ENCODE data around the gene AP1G1. TPM values are rescaled to one million over a fixed set of nuclear protein-coding genes. Genes with fewer than 3 reads are reported as not detected.

Gene AP1G1
- total RNA-seq, 2 experiments from 2014 or later = 53.9 to 57.4 TPM

- intact Hi-C loops (cut with micrococcal nuclease) = no loop called here
- no peak for TF ChIP-seq CTCF (IDR thresholded peaks at IDR 0.05)
- no peak overlapping the region for H3K27ac Mint-ChIP-seq
- no peak overlapping the region for H3K4me3 Mint-ChIP-seq
- no peak for ATAC-seq
- no peaks in the 10 kb centered on the region for H3K27me3 Mint-ChIP-seq
- DNase-seq = no peak
- H3K36me3 Mint-ChIP-seq (ENCODE audit: low read depth) = peaks cover 24% of the 10 kb centered on the region
- ChIA-PET POLR2A (interaction anchor here (0.6 to 2.2 kb wide), 5 partner anchors 13 to 50 kb away, joined by 3 to 8 read pairs (median 4); partner anchors contain the start of gene IST1), CTCF (interaction anchor here (1.1 to 3.2 kb wide), 3 partner anchors 29 to 353 kb away, joined by 3 to 11 read pairs (median 3); no protein-coding TSS in a partner anchor)
- H3K4me1 Mint-ChIP-seq (ENCODE audit: low read depth) = peaks cover 58% of the 10 kb centered on the region
- no peaks in the 10 kb centered on the region for H3K9me3 Mint-ChIP-seq
These were observed 43.9 kb upstream of the AP1G1 start for GRCh38 chr16:71852561-71852960.

- ATAC-seq (no peak), DNase-seq (no peak)
These were observed 43.5 kb upstream of the AP1G1 start for GRCh38 chr16:71852158-71852557.

GRCh38 chr16:71851746-71852145 is 43.1 kb upstream of the AP1G1 start:
- Mint-ChIP-seq H3K27ac (no peak overlapping the region), H3K27me3 (no peaks in the 10 kb centered on the region), H3K4me3 (no peak overlapping the region), H3K9me3 (no peaks in the 10 kb centered on the region), H3K4me1 (ENCODE audit: low read depth) (peaks cover 63% of the 10 kb centered on the region), H3K36me3 (ENCODE audit: low read depth) (peaks cover 24% of the 10 kb centered on the region)
- CTCF ChIA-PET = interaction anchor here (1.1 to 3.2 kb wide), 2 partner anchors 31 to 352 kb away, joined by 3 to 11 read pairs; no protein-coding TSS in a partner anchor
- ATAC-seq (no peak), DNase-seq (no peak)
- intact Hi-C loops (cut with micrococcal nuclease) = no loop called here
- no peak for TF ChIP-seq CTCF (IDR thresholded peaks at IDR 0.05)
- POLR2A ChIA-PET = interaction anchor here (0.6 to 2.2 kb wide), 3 partner anchors 12 to 44 kb away, joined by 3 to 8 read pairs (median 4); partner anchors contain the start of gene IST1

More at GRCh38 chr16:71852158-71852557, 43.5 kb upstream of the AP1G1 start:
- TF ChIP-seq CTCF (IDR thresholded peaks at IDR 0.05) = no peak
- ChIA-PET POLR2A (interaction anchor here (0.6 to 2.2 kb wide), 4 partner anchors 13 to 50 kb away, joined by 3 to 8 read pairs (median 4); partner anchors contain the start of gene IST1), CTCF (interaction anchor here (1.1 to 3.2 kb wide), 3 partner anchors 29 to 353 kb away, joined by 3 to 11 read pairs (median 3); no protein-coding TSS in a partner anchor)
- Mint-ChIP-seq H3K36me3 (ENCODE audit: low read depth) (peaks cover 24% of the 10 kb centered on the region), H3K27ac (no peak overlapping the region), H3K9me3 (no peaks in the 10 kb centered on the region), H3K27me3 (no peaks in the 10 kb centered on the region), H3K4me3 (no peak overlapping the region), H3K4me1 (ENCODE audit: low read depth) (peaks cover 62% of the 10 kb centered on the region)
- intact Hi-C loops (cut with micrococcal nuclease) = no loop called here

- no peak for TF ChIP-seq CTCF (IDR thresholded peaks at IDR 0.05)
- Mint-ChIP-seq H3K4me3 (no peak overlapping the region), H3K27ac (no peak overlapping the region), H3K27me3 (no peaks in the 10 kb centered on the region), H3K36me3 (ENCODE audit: low read depth) (peaks cover 19% of the 10 kb centered on the region), H3K4me1 (ENCODE audit: low read depth) (peaks cover 39% of the 10 kb centered on the region), H3K9me3 (no peaks in the 10 kb centered on the region)
- ChIA-PET POLR2A (interaction anchor here (2.6 kb wide), 1 partner anchor 34 kb away, joined by 7 read pairs; no protein-coding TSS in a partner anchor), CTCF (interaction anchor here (1.3 kb wide), 1 partner anchor 34 kb away, joined by 8 read pairs; no protein-coding TSS in a partner anchor)
- intact Hi-C loops (cut with micrococcal nuclease) = loop anchor here (5.0 kb wide), 1 partner anchor 34 kb away; the partner anchor contains the start of gene ZNF821
- ATAC-seq = no peak
- DNase-seq = no peak
These were observed 40.0 kb upstream of the AP1G1 start for GRCh38 chr16:71848622-71849021.

GRCh38 chr16:71847096-71847495 is 38.5 kb upstream of the AP1G1 start:
- no peaks in the 10 kb centered on the region for H3K9me3 Mint-ChIP-seq
- POLR2A ChIA-PET = interaction anchor here (0.8 to 3.2 kb wide), 6 partner anchors 16 to 39 kb away, joined by 3 to 18 read pairs (median 3); partner anchors contain the start of gene AP1G1
- peaks cover 19% of the 10 kb centered on the region for H3K36me3 Mint-ChIP-seq (ENCODE audit: low read depth)
- no peaks in the 10 kb centered on the region for H3K27me3 Mint-ChIP-seq
- intact Hi-C loops (cut with micrococcal nuclease) = loop anchor here (5.0 kb wide), 1 partner anchor 35 kb away; the partner anchor contains the start of gene ZNF821
- H3K4me3 Mint-ChIP-seq = peak overlapping the region; percentile 89
- DNase-seq (no peak), ATAC-seq (no peak)
- TF ChIP-seq CTCF (IDR thresholded peaks at IDR 0.05) = no peak
- CTCF ChIA-PET = interaction anchor here (1.1 to 3.4 kb wide), 3 partner anchors 35 to 112 kb away, joined by 3 to 25 read pairs (median 3); no protein-coding TSS in a partner anchor
- H3K27ac Mint-ChIP-seq = peak overlapping the region; percentile 93
- H3K4me1 Mint-ChIP-seq (ENCODE audit: low read depth) = peaks cover 37% of the 10 kb centered on the region
